ENCODE data around the gene TMEM214. TPM values are rescaled to one million over a fixed set of nuclear protein-coding genes. Genes with fewer than 3 reads are reported as not detected.

TMEM214 gene
- total and polyA plus RNA-seq, 4 donors: 30.2 to 106 (median 94.9) TPM

GRCh38 chr2:27085673-27086089, 52.9 kb downstream of the TMEM214 start:
- intact Hi-C loops (cut with DNase I): loop anchor here (5.0 kb wide), 3 partner anchors 33 to 123 kb away; partner anchors contain the start of genes AGBL5 (in 1 of the 2) and PREB (in 1 of the 2)
- no peaks in the 10 kb centered on the region for H3K4me1 ChIP-seq (ENCODE audit: control insufficient read depth in 1 of 2, insufficient read depth in 2 of 2, low read length in 2 of 2)

GRCh38 chr2:27086090-27086723, 53.4 kb downstream of the TMEM214 start:
- Histone ChIP-seq H3K27ac (ENCODE audit: low read depth in 1 of 2, low read length in 2 of 2) (peak overlapping the region in 1 of 2 donors; percentile 70), H3K4me1 (ENCODE audit: control insufficient read depth in 1 of 2, insufficient read depth in 2 of 2, low read length in 2 of 2) (no peaks in the 10 kb centered on the region), H3K4me3 (ENCODE audit: low read length in 2 of 2) (peak overlapping the region; percentile 21 to 46), H3K36me3 (ENCODE audit: control insufficient read depth in 1 of 2, insufficient read depth in 2 of 2, low read length in 1 of 2) (peaks cover 0 to 2% of the 10 kb centered on the region in 2 donors), H3K9me3 (ENCODE audit: control insufficient read depth, low read length) (no peaks in the 10 kb centered on the region), H3K27me3 (ENCODE audit: control insufficient read depth in 1 of 2, insufficient read depth in 2 of 2, low read length in 1 of 2) (no peaks in the 10 kb centered on the region)
- ATAC-seq (ENCODE audit: low FRiP score) (peak; percentile 92), DNase-seq (peak; percentile 97 to 99)
- 1 to 2% methylated on average over 66 to 81 of the region's 81 CpGs for WGBS, 2 donors
- intact Hi-C loops (cut with DNase I): loop anchor here (5.0 kb wide), 3 partner anchors 34 to 124 kb away; partner anchors contain the start of genes AGBL5 (in 1 of the 2) and PREB (in 1 of the 2)

More at GRCh38 chr2:27085673-27086089, 52.9 kb downstream of the TMEM214 start:
- peak overlapping the region; percentile 21 to 46 for H3K4me3 ChIP-seq (ENCODE audit: low read length in 2 of 2)
- 2 to 4% methylated on average over 38 of the region's 38 CpGs for WGBS, 2 donors
- H3K27ac ChIP-seq (ENCODE audit: low read depth in 1 of 2, low read length in 2 of 2): peak overlapping the region in 1 of 2 donors; percentile 70
- DNase-seq (peak; percentile 88 to 92), ATAC-seq (ENCODE audit: low FRiP score) (peak; percentile 79)
- H3K27me3 ChIP-seq (ENCODE audit: control insufficient read depth in 1 of 2, insufficient read depth in 2 of 2, low read length in 1 of 2): no peaks in the 10 kb centered on the region
- H3K9me3 ChIP-seq (ENCODE audit: control insufficient read depth, low read length): no peaks in the 10 kb centered on the region
- peaks cover 0 to 2% of the 10 kb centered on the region in 2 donors for H3K36me3 ChIP-seq (ENCODE audit: control insufficient read depth in 1 of 2, insufficient read depth in 2 of 2, low read length in 1 of 2)

DNA sequence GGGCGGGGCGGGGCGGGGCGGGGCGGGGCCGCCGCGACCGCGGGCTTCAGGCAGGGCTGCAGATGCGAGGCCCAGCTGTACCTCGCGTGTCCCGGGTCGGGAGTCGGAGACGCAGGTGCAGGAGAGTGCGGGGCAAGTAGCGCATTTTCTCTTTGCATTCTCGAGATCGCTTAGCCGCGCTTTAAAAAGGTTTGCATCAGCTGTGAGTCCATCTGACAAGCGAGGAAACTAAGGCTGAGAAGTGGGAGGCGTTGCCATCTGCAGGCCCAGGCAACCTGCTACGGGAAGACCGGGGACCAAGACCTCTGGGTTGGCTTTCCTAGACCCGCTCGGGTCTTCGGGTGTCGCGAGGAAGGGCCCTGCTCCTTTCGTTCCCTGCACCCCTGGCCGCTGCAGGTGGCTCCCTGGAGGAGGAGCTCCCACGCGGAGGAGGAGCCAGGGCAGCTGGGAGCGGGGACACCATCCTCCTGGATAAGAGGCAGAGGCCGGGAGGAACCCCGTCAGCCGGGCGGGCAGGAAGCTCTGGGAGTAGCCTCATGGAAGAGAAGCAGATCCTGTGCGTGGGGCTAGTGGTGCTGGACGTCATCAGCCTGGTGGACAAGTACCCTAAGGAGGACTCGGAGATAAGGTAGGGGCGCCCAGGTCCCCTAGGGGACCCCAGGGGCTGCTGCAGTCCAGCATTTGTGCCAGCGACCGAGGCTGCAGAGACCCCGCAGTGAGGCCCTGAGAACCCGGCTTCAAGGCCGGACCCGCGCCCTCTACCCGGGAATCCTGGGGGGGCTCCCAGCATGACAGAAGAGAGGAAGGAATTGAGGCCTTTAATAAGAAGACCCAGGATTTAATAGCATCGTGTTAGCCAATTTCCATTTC, 54.2 kb downstream of the TMEM214 start, which contains the start of gene KHK:
Gene KHK (plus strand): TSS at position 49 of the 870 bp plus-strand sequence. CDS start 488 bp downstream, at position 537.
- no peaks in the 10 kb centered on the region for H3K4me1 ChIP-seq (ENCODE audit: control insufficient read depth in 1 of 2, insufficient read depth in 2 of 2, low read length in 2 of 2)
- peak; percentile 75 to 85 for DNase-seq
- intact Hi-C loops (cut with DNase I): loop anchor here (5.0 kb wide), 3 partner anchors 35 to 125 kb away; partner anchors contain the start of genes AGBL5 (in 1 of the 2) and PREB (in 1 of the 2)
- H3K27ac ChIP-seq (ENCODE audit: low read depth in 1 of 2, low read length in 2 of 2): peak within 1 kb of the TSS in 1 of 2 donors; percentile 70
- peaks cover 0 to 2% of the 10 kb centered on the region in 2 donors for H3K36me3 ChIP-seq (ENCODE audit: control insufficient read depth in 1 of 2, insufficient read depth in 2 of 2, low read length in 1 of 2)
- no peaks in the 10 kb centered on the region for H3K9me3 ChIP-seq (ENCODE audit: control insufficient read depth, low read length)
- WGBS, 2 donors: 7 to 9% methylated on average over 50 to 54 of the region's 54 CpGs
- H3K27me3 ChIP-seq (ENCODE audit: control insufficient read depth in 1 of 2, insufficient read depth in 2 of 2, low read length in 1 of 2): no peaks in the 10 kb centered on the region
- ATAC-seq (ENCODE audit: low FRiP score): peak; percentile 3
- H3K4me3 ChIP-seq (ENCODE audit: low read length in 2 of 2): peak within 1 kb of the TSS; percentile 21 to 56

- Histone ChIP-seq H3K4me1 (ENCODE audit: control insufficient read depth in 1 of 2, insufficient read depth in 2 of 2, low read length in 2 of 2) (no peaks in the 10 kb centered on the region), H3K9me3 (ENCODE audit: control insufficient read depth, low read length) (no peaks in the 10 kb centered on the region), H3K27me3 (ENCODE audit: control insufficient read depth in 1 of 2, insufficient read depth in 2 of 2, low read length in 1 of 2) (no peaks in the 10 kb centered on the region), H3K36me3 (ENCODE audit: control insufficient read depth in 1 of 2, insufficient read depth in 2 of 2, low read length in 1 of 2) (no peaks in the 10 kb centered on the region), H3K27ac (ENCODE audit: low read depth in 1 of 2, low read length in 2 of 2) (no peak overlapping the region), H3K4me3 (ENCODE audit: low read length in 2 of 2) (no peak overlapping the region)
- 81 to 82% methylated on average over 5 of the region's 5 CpGs for WGBS, 2 donors
- intact Hi-C loops (cut with DNase I): loop anchor here (5.0 kb wide), 3 partner anchors 36 to 126 kb away; partner anchors contain the start of genes AGBL5 (in 1 of the 2) and PREB (in 1 of the 2)
- DNase-seq (no peak), ATAC-seq (ENCODE audit: low FRiP score) (no peak)
Observed at GRCh38 chr2:27087823-27088410, 55.2 kb downstream of the TMEM214 start.

DNA sequence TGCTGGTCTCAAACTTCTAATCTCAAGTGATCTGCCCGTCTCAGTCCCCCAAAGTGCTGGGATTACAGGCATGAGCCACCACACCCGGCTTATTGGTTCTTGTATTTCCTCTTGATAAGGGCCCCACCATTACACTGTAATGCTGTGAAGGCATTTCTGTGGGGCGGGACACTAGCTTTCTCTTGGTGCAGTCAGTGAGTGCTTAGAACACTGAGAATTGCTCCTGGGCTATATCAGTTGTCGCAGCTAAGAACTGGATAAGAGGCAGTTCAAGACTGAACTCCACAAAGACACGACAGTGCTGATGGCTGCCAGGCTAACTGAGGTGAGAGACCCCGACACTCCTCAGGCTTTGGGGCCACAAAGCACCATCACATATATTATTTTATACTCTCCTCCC, 55.9 kb downstream of the TMEM214 start:
- Histone ChIP-seq H3K27ac (ENCODE audit: low read depth in 1 of 2, low read length in 2 of 2) (no peak overlapping the region), H3K27me3 (ENCODE audit: control insufficient read depth in 1 of 2, insufficient read depth in 2 of 2, low read length in 1 of 2) (no peaks in the 10 kb centered on the region), H3K9me3 (ENCODE audit: control insufficient read depth, low read length) (no peaks in the 10 kb centered on the region), H3K4me1 (ENCODE audit: control insufficient read depth in 1 of 2, insufficient read depth in 2 of 2, low read length in 2 of 2) (no peaks in the 10 kb centered on the region), H3K4me3 (ENCODE audit: low read length in 2 of 2) (no peak overlapping the region), H3K36me3 (ENCODE audit: control insufficient read depth in 1 of 2, insufficient read depth in 2 of 2, low read length in 1 of 2) (no peaks in the 10 kb centered on the region)
- ATAC-seq (ENCODE audit: low FRiP score): no peak
- 92 to 94% methylated on average over 6 of the region's 6 CpGs for WGBS, 2 donors
- DNase-seq: no peak
- intact Hi-C loops (cut with DNase I): loop anchor here (5.0 kb wide), 3 partner anchors 36 to 126 kb away; partner anchors contain the start of genes AGBL5 (in 1 of the 2) and PREB (in 1 of the 2)

DNA sequence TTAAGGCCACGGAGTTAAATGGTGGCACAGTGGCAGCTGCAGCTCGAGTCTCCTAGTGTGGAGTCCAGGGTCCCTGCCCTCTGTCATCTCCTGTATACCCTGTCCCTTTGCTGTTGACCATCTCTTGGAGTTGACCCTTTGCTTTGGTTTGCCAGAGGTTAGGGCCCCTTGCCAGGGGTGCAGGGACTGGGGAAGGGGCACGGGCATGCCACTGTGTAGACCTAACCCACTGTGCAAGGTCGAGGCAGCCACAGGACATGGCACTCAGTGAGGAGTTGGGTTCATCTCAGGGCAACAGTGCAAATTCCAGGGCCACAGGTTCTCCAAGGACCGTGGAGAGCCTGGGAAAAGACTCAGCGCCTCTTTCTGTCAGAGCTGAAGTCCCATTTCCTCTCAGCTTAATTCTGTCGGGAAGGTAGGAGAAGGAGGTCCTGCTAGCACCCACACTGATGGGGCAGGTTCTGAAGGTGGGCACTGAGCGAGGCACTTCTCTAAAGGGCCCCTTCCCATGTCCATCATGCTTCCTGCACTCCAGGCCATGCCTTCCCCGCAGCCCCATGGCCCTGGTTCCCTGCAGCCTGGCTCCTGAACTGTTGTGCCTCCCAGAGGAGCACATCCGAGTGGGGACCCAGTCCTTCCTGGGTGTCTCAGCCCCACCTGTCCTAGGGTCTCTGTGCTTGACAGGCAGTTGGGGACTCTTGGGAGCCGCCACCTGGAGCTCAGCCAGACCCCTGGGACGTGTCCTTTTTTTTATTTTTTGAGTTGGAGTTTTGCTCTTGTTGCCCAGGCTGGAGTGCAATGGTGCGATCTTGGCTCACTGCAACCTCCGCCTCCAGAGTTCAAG, 56.6 kb downstream of the TMEM214 start:
- intact Hi-C loops (cut with DNase I): loop anchor here (5.0 kb wide), 3 partner anchors 37 to 127 kb away; partner anchors contain the start of genes AGBL5 (in 1 of the 2) and PREB (in 1 of the 2)
- no peaks in the 10 kb centered on the region for H3K36me3 ChIP-seq (ENCODE audit: control insufficient read depth in 1 of 2, insufficient read depth in 2 of 2, low read length in 1 of 2)
- DNase-seq: no peak
- no peak overlapping the region for H3K4me3 ChIP-seq (ENCODE audit: low read length in 2 of 2)
- 89 to 91% methylated on average over 14 of the region's 14 CpGs for WGBS, 2 donors
- no peaks in the 10 kb centered on the region for H3K4me1 ChIP-seq (ENCODE audit: control insufficient read depth in 1 of 2, insufficient read depth in 2 of 2, low read length in 2 of 2)
- no peaks in the 10 kb centered on the region for H3K27me3 ChIP-seq (ENCODE audit: control insufficient read depth in 1 of 2, insufficient read depth in 2 of 2, low read length in 1 of 2)
- ATAC-seq (ENCODE audit: low FRiP score): no peak
- H3K27ac ChIP-seq (ENCODE audit: low read depth in 1 of 2, low read length in 2 of 2): no peak overlapping the region
- no peaks in the 10 kb centered on the region for H3K9me3 ChIP-seq (ENCODE audit: control insufficient read depth, low read length)

All from aorta (tissue), 5 donors.